Measurements from ENCODE around the gene TTYH3. TPM values are rescaled to one million over a fixed set of nuclear protein-coding genes. Genes with fewer than 3 reads are reported as not detected.

The TTYH3 gene
- total RNA-seq, 1 donor from 2014 or later, result 296 TPM

GRCh38 chr7:2713370-2713769, 81.6 kb downstream of the TTYH3 start:
- no peak overlapping the region for H3K4me3 Mint-ChIP-seq
- TF ChIP-seq CTCF (IDR thresholded peaks at IDR 0.05; ENCODE audit: unreplicated experiment), result no peak
- peaks cover 16% of the 10 kb centered on the region for H3K36me3 Mint-ChIP-seq
- DNase-seq (ENCODE audit: low spot score in 2 of 2, unreplicated experiment in 2 of 2), result no peak
- peaks cover 34% of the 10 kb centered on the region for H3K4me1 Mint-ChIP-seq
- peaks cover 4% of the 10 kb centered on the region for H3K27me3 Mint-ChIP-seq (ENCODE audit: low read depth)
- no peak overlapping the region for H3K27ac Mint-ChIP-seq
- H3K9me3 Mint-ChIP-seq, result no peaks in the 10 kb centered on the region

GRCh38 chr7:2713978-2714377, 82.2 kb downstream of the TTYH3 start:
- no peak for DNase-seq (ENCODE audit: low spot score in 2 of 2, unreplicated experiment in 2 of 2)
- Mint-ChIP-seq H3K27ac (no peak overlapping the region), H3K27me3 (ENCODE audit: low read depth) (peaks cover 4% of the 10 kb centered on the region)

More at GRCh38 chr7:2713978-2714377, 82.2 kb downstream of the TTYH3 start:
- Mint-ChIP-seq H3K4me3 (no peak overlapping the region), H3K9me3 (no peaks in the 10 kb centered on the region), H3K36me3 (peaks cover 20% of the 10 kb centered on the region), H3K4me1 (peaks cover 34% of the 10 kb centered on the region)
- no peak for TF ChIP-seq CTCF (IDR thresholded peaks at IDR 0.05; ENCODE audit: unreplicated experiment)

Other genes with a start within 250 kb of the TTYH3 start
- 20.0 to 22.4 TPM (median 20.4 TPM) in 3 replicates for gene CHST12, start 228.4 kb upstream of the TTYH3 start, total RNA-seq
- gene GRIFIN, start 155.6 kb upstream of the TTYH3 start, total RNA-seq, result not detected in 3 replicates
- 16.0 to 19.0 TPM (median 16.3 TPM) in 3 replicates for gene LFNG, start 112.2 kb upstream of the TTYH3 start, total RNA-seq
- gene BRAT1, start 76.5 kb upstream of the TTYH3 start, total RNA-seq, result 44.2 to 47.6 TPM (median 46.8 TPM) in 3 replicates
- 26.6 to 29.6 TPM (median 26.6 TPM) in 3 replicates for gene IQCE, start 73.0 kb upstream of the TTYH3 start, total RNA-seq
- 0.05 to 0.49 TPM (median 0.13 TPM) in 3 replicates for gene AMZ1, start 56.2 kb downstream of the TTYH3 start, total RNA-seq
- 54.8 to 57.1 TPM (median 57.1 TPM) in 3 replicates for gene GNA12, start 212.3 kb downstream of the TTYH3 start, total RNA-seq

Measured in mesothelial cell of epicardium (in vitro differentiated cells).